Glomerular visceral epithelial cell (primary cell): Measurements from ENCODE around the gene NRTN.

Experiments used
- DNase-seq: peaks from one replicate; pipeline ENCODE4 v3.0.0-alpha.2; 2016; ENCODE audit errors: extremely low spot score

The NRTN gene

DNA sequence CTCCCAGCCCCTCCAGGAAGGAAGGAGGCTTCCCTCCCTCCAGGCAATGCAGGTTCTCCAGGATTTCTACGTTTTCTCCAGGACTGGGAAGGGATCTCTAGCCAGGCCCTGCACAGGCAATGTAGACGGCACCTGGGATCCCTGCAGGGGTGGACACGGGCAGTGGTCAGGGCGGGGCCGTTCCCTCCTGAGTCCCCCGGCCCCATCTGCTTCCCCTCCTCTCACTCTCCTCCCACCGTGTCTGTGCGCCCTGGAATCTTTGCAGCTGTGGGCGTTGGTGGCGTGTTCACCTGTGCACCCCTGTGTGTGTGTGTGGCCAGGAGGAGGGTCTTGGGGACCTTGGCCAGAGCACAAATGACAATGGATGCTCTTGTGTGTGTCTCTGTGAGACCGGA, 10.0 kb downstream of the NRTN start:
- no peak for DNase-seq

DNA sequence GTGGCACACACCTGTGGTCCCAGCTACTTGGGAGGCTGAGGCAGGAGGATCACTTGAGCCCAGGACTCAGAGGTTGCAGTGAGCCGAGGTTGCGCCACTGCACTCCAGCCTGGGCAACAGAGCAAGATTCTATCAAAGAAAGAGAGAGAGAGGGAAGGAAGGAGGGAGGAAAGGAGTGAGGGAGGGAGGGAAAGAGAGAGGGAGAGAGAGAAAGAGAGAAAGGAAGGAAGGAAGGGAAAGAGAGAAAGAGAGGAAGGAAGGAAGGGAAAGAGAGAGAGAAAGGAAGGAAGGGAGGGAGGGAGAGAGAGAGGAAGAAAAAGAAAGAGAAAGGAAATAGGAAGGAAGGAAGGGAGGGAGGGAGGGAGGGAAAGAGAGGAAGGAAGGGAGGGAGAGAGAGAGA, 12.4 kb downstream of the NRTN start:
- no peak for DNase-seq

DNA sequence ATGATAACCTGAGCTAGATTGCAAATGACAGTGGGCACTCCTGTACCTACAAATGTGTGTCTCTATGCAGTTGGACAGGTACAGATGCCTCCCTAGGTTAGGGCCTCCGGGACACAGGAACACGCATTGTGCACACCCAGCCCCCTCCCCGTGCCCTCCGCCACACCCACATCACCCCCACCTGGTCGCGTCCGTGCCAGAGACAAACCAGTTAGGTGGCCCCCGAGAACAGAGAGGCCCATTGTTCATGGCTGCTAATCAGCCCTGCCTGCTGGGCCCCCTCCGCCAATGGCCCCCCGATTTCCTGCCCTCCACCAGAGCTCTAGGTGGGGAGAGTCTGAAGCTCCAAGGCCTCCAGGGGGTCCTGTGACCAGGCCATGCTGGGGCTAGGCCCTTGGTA, 13.7 kb downstream of the NRTN start:
- DNase-seq = no peak

DNA sequence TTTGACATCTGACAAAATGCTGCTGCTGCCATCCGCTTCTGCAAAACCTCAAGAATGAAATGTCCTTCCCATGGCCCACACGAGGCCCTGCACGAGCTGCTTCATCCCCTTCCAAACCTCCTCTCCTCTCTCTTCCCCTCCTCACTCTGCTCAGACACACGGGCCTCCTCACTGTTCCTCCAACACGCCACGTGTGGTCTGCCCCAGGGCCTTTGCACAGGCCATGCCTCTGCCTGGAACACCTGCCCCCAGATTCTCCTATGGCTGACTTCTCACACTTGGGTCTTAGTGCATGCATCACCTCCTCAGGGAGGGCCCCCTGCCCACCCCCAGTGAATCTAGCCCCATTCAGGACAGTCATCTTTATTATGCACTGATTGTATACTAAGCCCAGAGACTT, 15.9 kb downstream of the NRTN start:
- DNase-seq = no peak

DNA sequence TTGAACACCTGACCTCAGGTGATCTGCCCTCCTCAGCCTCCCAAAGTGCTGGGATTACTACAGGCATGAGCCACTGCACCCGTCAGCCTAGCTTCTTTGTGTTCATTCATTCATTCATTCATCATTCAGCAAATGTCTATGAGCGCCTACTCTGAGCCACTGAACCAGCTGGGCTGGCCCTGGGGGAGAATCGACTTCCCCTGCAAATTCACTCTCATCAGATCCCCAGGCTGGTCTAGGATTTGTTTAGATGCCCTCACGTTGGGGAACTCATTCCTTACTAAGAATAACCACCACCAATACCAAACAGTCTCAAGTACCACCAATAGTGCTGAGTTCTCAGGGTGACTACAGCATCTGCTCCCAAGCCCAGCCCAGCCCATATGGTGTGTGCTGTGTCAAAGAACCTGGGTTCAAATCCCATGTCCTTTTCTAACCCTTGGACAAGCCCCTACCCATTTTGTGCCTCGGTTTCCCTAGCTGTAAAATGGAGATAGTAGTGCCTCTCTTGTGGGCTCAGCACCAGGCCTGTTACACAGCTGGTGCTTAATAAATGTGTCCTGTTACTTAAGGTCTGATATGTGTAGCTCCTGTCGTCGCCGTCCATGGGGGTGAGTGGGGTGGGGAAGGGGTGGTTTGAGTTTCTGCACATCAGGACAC, 16.8 kb downstream of the NRTN start:
- DNase-seq = no peak

- DNase-seq = no peak
These were observed 17.4 kb downstream of the NRTN start for GRCh38 chr19:5822181-5822844.

- DNase-seq = no peak
These were observed 18.9 kb downstream of the NRTN start for GRCh38 chr19:5823579-5824281.

- DNase-seq = no peak
These were observed 19.9 kb downstream of the NRTN start for GRCh38 chr19:5824751-5825150.

GRCh38 chr19:5825178-5825577, 20.3 kb downstream of the NRTN start:
- no peak for DNase-seq

GRCh38 chr19:5826531-5827341, 21.9 kb downstream of the NRTN start:
- DNase-seq = peak; percentile 50

- DNase-seq = no peak
These were observed 22.5 kb downstream of the NRTN start for GRCh38 chr19:5827342-5827890.

DNA sequence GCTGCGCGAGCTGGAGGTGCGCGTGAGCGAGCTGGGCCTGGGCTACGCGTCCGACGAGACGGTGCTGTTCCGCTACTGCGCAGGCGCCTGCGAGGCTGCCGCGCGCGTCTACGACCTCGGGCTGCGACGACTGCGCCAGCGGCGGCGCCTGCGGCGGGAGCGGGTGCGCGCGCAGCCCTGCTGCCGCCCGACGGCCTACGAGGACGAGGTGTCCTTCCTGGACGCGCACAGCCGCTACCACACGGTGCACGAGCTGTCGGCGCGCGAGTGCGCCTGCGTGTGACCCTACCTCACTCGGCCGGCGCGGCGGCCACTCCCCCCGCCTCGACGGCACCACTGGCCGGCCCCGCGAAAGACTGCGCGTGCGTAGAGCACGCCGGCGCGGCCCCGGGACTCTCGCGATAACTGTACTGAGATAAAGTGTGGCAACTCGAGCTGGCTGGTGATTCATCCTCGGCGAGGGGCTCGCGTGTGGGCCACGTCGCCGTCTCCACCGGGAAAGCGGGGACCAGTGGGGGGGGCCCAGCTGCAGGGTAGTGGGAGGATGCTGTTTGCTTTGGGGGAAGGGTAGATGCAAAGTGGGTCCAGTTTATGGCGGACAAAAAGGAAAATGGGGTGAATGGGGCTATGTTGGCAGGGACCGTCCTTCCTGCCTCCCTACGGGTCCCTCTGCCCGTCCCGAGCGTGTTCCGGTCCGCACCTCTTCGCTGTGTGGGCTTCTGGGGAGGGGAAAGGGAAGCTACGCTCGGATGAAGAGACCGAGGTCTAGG, 23.2 kb downstream of the NRTN start:
- DNase-seq = peak; percentile 94

- no peak for DNase-seq
These were observed 24.0 kb downstream of the NRTN start for GRCh38 chr19:5828661-5829566.

- peak; percentile 25 for DNase-seq
These were observed 24.9 kb downstream of the NRTN start for GRCh38 chr19:5829567-5830310.

GRCh38 chr19:5831159-5831558, 26.3 kb downstream of the NRTN start:
- DNase-seq = no peak

DNA sequence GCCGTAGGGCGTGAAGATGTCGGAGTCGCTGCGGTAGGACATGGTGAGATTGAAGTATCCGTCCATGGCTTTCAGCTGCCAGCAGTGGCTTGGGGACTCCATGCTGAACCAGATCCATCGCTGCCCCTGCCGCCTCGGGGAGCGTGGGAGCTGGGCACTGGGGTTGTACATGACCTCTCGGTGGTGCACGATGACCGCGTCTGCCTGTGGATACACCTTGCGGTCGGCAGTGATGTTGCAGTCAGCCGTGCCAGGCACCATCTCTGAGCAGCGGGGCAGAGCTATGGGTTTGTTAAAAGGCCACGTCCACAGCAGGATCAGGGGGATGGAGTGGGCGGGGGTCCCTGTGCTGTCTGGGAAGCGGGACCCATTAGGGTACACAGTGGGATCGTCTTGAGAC, 27.2 kb downstream of the NRTN start:
- DNase-seq = no peak

DNA sequence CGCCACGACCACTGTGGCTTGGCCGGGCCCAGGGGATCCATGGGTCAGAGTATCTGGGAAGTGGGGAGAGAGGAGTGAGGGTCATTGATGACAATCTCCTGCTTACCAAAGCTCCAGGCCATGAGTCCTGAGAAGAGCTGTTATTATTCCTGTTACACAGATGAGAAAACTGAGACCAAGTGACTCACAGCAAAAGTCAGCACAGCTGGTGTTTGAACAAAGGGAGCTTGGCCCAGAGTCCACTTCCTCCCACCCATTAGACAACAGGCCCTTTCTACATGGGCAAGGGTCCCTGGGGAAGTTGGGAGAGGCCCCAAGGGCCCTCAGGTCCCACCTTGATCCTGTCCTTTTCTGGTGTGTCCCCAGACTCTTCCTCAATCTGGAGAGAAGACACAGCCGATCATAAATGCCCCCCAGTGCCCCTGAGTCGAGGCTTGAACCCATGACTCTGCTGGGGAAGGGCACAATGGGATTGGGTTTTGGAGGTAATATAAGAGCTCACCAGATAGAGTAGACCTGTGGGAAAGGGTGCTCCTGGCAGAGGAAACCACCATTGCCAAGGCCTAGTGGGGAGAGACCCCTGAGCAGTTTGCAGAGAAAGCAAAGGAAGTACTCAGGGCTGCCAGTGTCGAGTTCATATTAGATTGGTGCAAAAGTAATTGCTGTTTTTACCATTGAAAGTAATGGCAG, 27.8 kb downstream of the NRTN start:
- no peak for DNase-seq

DNA sequence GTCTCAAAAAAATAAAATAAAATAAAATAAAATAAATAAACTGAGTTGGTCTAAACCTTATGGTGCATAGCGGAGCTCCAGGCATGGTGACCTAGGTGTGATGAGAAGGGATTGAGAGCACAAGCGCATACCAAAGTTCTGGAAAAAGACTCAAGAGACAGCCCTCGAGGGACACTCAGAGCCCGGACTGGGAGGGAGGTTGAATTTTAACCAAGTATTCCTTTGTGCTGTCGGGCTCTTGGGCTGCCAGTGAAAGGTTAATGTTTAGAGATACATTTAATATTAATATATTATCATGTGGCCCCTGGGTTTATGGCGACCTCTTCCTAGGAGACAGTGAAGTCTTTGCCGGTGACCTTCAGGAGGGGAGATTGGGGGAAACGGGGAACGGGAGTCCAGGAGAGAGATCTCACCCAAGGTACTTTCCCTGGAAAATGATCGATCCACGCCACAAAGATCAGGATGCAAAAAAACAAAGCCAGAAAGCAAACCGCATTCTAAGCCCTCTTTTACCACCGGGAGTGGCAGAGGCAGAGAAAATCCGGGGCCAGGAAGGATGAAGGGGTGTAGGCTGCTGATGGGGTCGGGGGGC, 33.0 kb downstream of the NRTN start:
- peak; percentile 22 for DNase-seq
